ENCODE data around the gene SP5. TPM values are rescaled to one million over a fixed set of nuclear protein-coding genes. Genes with fewer than 3 reads are reported as not detected.

Gene SP5
- total RNA-seq, 1 experiment from 2014 or later: 0.47 TPM

GRCh38 chr2:170716851-170717598 lies 1.9 kb downstream of the SP5 start:
- BruUV-seq (replicated peaks): no TSS peak
- no peak for ATAC-seq
- H3K27ac ChIP-seq (ENCODE audit: low read length): no peak overlapping the region
- CTCF ChIA-PET: no interaction called here
- TF ChIP-seq EZH2phosphoT487 (IDR thresholded peaks at IDR 0.05; ENCODE audit: borderline replicate concordance, low read length) (no peak), EZH2 (IDR thresholded peaks at IDR 0.05; ENCODE audit: low read length, unreplicated experiment) (no peak)
- TF ChIP-seq, protein P1, sequence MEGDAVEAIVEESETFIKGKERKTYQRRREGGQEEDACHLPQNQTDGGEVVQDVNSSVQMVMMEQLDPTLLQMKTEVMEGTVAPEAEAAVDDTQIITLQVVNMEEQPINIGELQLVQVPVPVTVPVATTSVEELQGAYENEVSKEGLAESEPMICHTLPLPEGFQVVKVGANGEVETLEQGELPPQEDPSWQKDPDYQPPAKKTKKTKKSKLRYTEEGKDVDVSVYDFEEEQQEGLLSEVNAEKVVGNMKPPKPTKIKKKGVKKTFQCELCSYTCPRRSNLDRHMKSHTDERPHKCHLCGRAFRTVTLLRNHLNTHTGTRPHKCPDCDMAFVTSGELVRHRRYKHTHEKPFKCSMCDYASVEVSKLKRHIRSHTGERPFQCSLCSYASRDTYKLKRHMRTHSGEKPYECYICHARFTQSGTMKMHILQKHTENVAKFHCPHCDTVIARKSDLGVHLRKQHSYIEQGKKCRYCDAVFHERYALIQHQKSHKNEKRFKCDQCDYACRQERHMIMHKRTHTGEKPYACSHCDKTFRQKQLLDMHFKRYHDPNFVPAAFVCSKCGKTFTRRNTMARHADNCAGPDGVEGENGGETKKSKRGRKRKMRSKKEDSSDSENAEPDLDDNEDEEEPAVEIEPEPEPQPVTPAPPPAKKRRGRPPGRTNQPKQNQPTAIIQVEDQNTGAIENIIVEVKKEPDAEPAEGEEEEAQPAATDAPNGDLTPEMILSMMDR (conservative IDR thresholded peaks at IDR 0.05; ENCODE audit: low read depth, low read length): no peak
- no peak for DNase-seq
- no peaks in the 10 kb centered on the region for H3K36me3 ChIP-seq (ENCODE audit: low read depth, low read length)
- H4K20me1 ChIP-seq (ENCODE audit: low read length): no peaks in the 10 kb centered on the region
- no peaks in the 10 kb centered on the region for H3K27me3 ChIP-seq (ENCODE audit: low read length)
- no peaks in the 10 kb centered on the region for H3K9me2 ChIP-seq (replicated peaks; ENCODE audit: low read length)
- no peaks in the 10 kb centered on the region for H3K79me2 ChIP-seq (ENCODE audit: low read length)
- H3F3A ChIP-seq (ENCODE audit: low read length, unreplicated experiment): no peaks in the 10 kb centered on the region
- intact Hi-C loops (cut with micrococcal nuclease): loop anchor here (10.0 kb wide), 1 partner anchor 312 kb away; no protein-coding TSS in a partner anchor
- no peaks in the 10 kb centered on the region; the same call in 1 of the 2 replicates for H3K4me1 ChIP-seq (ENCODE audit: insufficient read depth, low read length)
- H3K4me2 ChIP-seq (ENCODE audit: low read length): no peak overlapping the region
- POLR2A ChIA-PET (ENCODE audit: unreplicated experiment): no interaction called here
- no peaks in the 10 kb centered on the region for H3K9me3 ChIP-seq (ENCODE audit: low read length)
- H3K4me3 ChIP-seq (ENCODE audit: low read length): no peak overlapping the region
- no peak overlapping the region for H2AFZ ChIP-seq (ENCODE audit: low read length)
- no peak overlapping the region for H3K9ac ChIP-seq (ENCODE audit: low read length)

- BruUV-seq (replicated peaks): no TSS peak
- TF ChIP-seq EZH2 (IDR thresholded peaks at IDR 0.05; ENCODE audit: low read length, unreplicated experiment) (no peak), EZH2phosphoT487 (IDR thresholded peaks at IDR 0.05; ENCODE audit: borderline replicate concordance, low read length) (no peak)
- TF ChIP-seq, protein P1 (conservative IDR thresholded peaks at IDR 0.05; ENCODE audit: low read depth, low read length): no peak
- H2AFZ ChIP-seq (ENCODE audit: low read length): no peak overlapping the region
- H3K9me2 ChIP-seq (replicated peaks; ENCODE audit: low read length): no peaks in the 10 kb centered on the region
- H3K9me3 ChIP-seq (ENCODE audit: low read length): no peaks in the 10 kb centered on the region
- no peaks in the 10 kb centered on the region for H3F3A ChIP-seq (ENCODE audit: low read length, unreplicated experiment)
- no peaks in the 10 kb centered on the region for H3K27me3 ChIP-seq (ENCODE audit: low read length)
- POLR2A ChIA-PET (ENCODE audit: unreplicated experiment): no interaction called here
- H3K79me2 ChIP-seq (ENCODE audit: low read length): no peaks in the 10 kb centered on the region
- H3K4me3 ChIP-seq (ENCODE audit: low read length): no peak overlapping the region
- H4K20me1 ChIP-seq (ENCODE audit: low read length): no peaks in the 10 kb centered on the region
- ATAC-seq: no peak
- no peaks in the 10 kb centered on the region; the same call in 1 of the 2 replicates for H3K4me1 ChIP-seq (ENCODE audit: insufficient read depth, low read length)
- no peak for DNase-seq
- intact Hi-C loops (cut with micrococcal nuclease): loop anchor here (10.0 kb wide), 1 partner anchor 313 kb away; no protein-coding TSS in a partner anchor
- H3K36me3 ChIP-seq (ENCODE audit: low read depth, low read length): no peaks in the 10 kb centered on the region
- no peak overlapping the region for H3K27ac ChIP-seq (ENCODE audit: low read length)
- no peak overlapping the region for H3K9ac ChIP-seq (ENCODE audit: low read length)
- H3K4me2 ChIP-seq (ENCODE audit: low read length): no peak overlapping the region
- CTCF ChIA-PET: no interaction called here
Observed at GRCh38 chr2:170717599-170717963, 2.4 kb downstream of the SP5 start.

GRCh38 chr2:170717991-170718589 lies 3.0 kb downstream of the SP5 start:
- Histone ChIP-seq H2AFZ (ENCODE audit: low read length) (no peak overlapping the region), H3K27ac (ENCODE audit: low read length) (no peak overlapping the region), H3K4me3 (ENCODE audit: low read length) (no peak overlapping the region), H3K4me1 (ENCODE audit: insufficient read depth, low read length) (no peaks in the 10 kb centered on the region; the same call in 1 of the 2 replicates), H4K20me1 (ENCODE audit: low read length) (no peaks in the 10 kb centered on the region), H3K27me3 (ENCODE audit: low read length) (no peaks in the 10 kb centered on the region), H3K9me3 (ENCODE audit: low read length) (no peaks in the 10 kb centered on the region), H3K36me3 (ENCODE audit: low read depth, low read length) (no peaks in the 10 kb centered on the region), H3K4me2 (ENCODE audit: low read length) (no peak overlapping the region), H3F3A (ENCODE audit: low read length, unreplicated experiment) (no peaks in the 10 kb centered on the region), H3K79me2 (ENCODE audit: low read length) (no peaks in the 10 kb centered on the region), H3K9ac (ENCODE audit: low read length) (no peak overlapping the region), H3K9me2 (replicated peaks; ENCODE audit: low read length) (no peaks in the 10 kb centered on the region)
- intact Hi-C loops (cut with micrococcal nuclease): loop anchor here (10.0 kb wide), 1 partner anchor 313 kb away; no protein-coding TSS in a partner anchor
- no TSS peak for BruUV-seq (replicated peaks)
- ATAC-seq (no peak), DNase-seq (no peak)
- ChIA-PET CTCF (no interaction called here), POLR2A (ENCODE audit: unreplicated experiment) (no interaction called here)
- TF ChIP-seq EZH2 (IDR thresholded peaks at IDR 0.05; ENCODE audit: low read length, unreplicated experiment) (no peak), EZH2phosphoT487 (IDR thresholded peaks at IDR 0.05; ENCODE audit: borderline replicate concordance, low read length) (no peak)
- TF ChIP-seq, protein P1 (conservative IDR thresholded peaks at IDR 0.05; ENCODE audit: low read depth, low read length): no peak
